Activated CD4-positive, CD25-positive, alpha-beta regulatory T cell treated with anti-CD3 and anti-CD28 coated beads, Interleukin-2, amount 50 U/mL, for 72 hours (primary cell): ENCODE data around the gene CD8B.

ENCODE experiments used
- DNase-seq: peaks from one replicate; pipeline ENCODE4 v3.0.0; 2021

Gene CD8B

GRCh38 chr2:86794861-86795260 is 66.8 kb downstream of the CD8B start:
- no peak for DNase-seq

GRCh38 chr2:86793752-86794151 is 67.9 kb downstream of the CD8B start:
- no peak for DNase-seq

GRCh38 chr2:86791573-86791972 is 70.1 kb downstream of the CD8B start:
- no peak for DNase-seq

- DNase-seq = no peak
Observed at GRCh38 chr2:86790676-86791572, 70.8 kb downstream of the CD8B start, which contains the start of gene CD8A. CD8A (minus strand) TSS chr2:86790913; CDS start chr2:86790825, 88 bp downstream.

- no peak for DNase-seq
Observed at GRCh38 chr2:86790134-86790675, 71.5 kb downstream of the CD8B start.

GRCh38 chr2:86789687-86790133 is 72.0 kb downstream of the CD8B start:
- DNase-seq = no peak

GRCh38 chr2:86788881-86789686 is 72.6 kb downstream of the CD8B start:
- DNase-seq = no peak

GRCh38 chr2:86788165-86788564 is 73.5 kb downstream of the CD8B start:
- no peak for DNase-seq

GRCh38 chr2:86787736-86788135 is 74.0 kb downstream of the CD8B start:
- no peak for DNase-seq

- DNase-seq = no peak
Observed at GRCh38 chr2:86786001-86786536, 75.6 kb downstream of the CD8B start.

- DNase-seq = no peak
Observed at GRCh38 chr2:86785456-86785855, 76.2 kb downstream of the CD8B start.

- no peak for DNase-seq
Observed at GRCh38 chr2:86783615-86784339, 77.9 kb downstream of the CD8B start.

- DNase-seq = no peak
Observed at GRCh38 chr2:86782748-86783147, 78.9 kb downstream of the CD8B start.

- no peak for DNase-seq
Observed at GRCh38 chr2:86781363-86781762, 80.3 kb downstream of the CD8B start.

GRCh38 chr2:86779971-86780370 is 81.7 kb downstream of the CD8B start:
- no peak for DNase-seq

- DNase-seq = no peak
Observed at GRCh38 chr2:86778957-86779356, 82.7 kb downstream of the CD8B start.

- DNase-seq = no peak
Observed at GRCh38 chr2:86776532-86776931, 85.2 kb downstream of the CD8B start.

GRCh38 chr2:86775338-86775737 is 86.3 kb downstream of the CD8B start:
- no peak for DNase-seq

GRCh38 chr2:86774862-86775261 is 86.8 kb downstream of the CD8B start:
- DNase-seq = no peak

- no peak for DNase-seq
Observed at GRCh38 chr2:86772611-86773010, 89.1 kb downstream of the CD8B start.

GRCh38 chr2:86770816-86771301 is 90.8 kb downstream of the CD8B start:
- DNase-seq = no peak

GRCh38 chr2:86769838-86770237 is 91.8 kb downstream of the CD8B start:
- no peak for DNase-seq
